ENCODE measurements around the gene TNS4.

TNS4 gene

DNA sequence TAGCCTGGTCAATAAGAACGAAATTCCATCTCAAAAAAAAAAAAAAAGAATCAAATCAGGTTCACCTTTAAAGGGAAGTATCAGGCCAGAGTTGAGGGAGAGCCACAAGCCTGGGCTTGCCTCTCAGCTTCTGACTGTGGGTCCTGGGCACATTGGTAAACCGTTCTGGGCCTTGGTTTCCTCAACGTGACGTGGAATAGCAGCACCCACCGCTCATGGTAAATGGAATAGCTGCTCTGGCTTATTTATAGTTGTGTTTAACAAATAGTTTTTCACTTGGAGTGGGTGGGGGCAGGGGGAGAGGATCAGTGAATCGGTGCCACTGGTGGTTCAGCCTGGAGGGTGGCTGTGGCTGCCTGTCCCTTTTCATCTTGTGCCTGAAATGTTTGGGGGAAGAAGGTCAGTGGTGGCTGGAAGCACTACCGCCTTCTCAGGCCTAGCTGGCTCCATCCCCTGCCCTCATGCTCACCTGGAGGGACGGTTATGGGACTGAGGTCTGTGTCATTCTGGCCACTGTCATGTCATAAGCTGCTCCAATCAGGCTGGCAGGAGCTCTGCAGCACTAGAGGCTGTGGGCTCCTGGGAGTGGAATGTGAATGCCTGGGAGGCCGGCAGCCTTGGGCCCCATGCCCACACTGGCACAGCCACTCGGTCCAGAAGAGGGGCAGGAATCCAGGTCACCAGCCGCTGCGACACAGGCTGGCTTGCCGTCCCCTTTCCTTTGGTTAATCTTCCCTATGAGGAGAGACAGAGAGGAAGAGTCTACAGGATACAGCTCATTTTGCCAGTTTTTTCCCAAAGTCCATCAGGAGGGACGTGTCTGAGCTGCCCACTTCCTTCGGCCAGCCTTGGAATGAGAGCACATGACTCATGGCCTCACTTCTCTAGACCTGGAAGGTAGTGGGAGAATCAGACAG, 36.9 kb upstream of the TNS4 start:
- no peak for TF ChIP-seq FOXP2 (optimal IDR thresholded peaks at IDR 0.05; ENCODE audit: control extremely low read depth, extremely low read length, insufficient read depth)
- TF ChIP-seq POLR2AphosphoS5 (IDR thresholded peaks at IDR 0.05; ENCODE audit: borderline replicate concordance, low read depth, low read length): no peak
- TF ChIP-seq EZH2 (IDR thresholded peaks at IDR 0.05): no peak
- Histone ChIP-seq H3K36me3 (ENCODE audit: insufficient read depth, low read length) (no peaks in the 10 kb centered on the region), H3K4me3 (no peak overlapping the region), H3K9me3 (ENCODE audit: low read depth, low read length) (no peaks in the 10 kb centered on the region), H3K9ac (ENCODE audit: insufficient read length) (peak overlapping the region; percentile 72), H3K27ac (peak overlapping the region; percentile 98)
- DNase-seq (ENCODE audit: low read depth, low spot score): no peak

DNA sequence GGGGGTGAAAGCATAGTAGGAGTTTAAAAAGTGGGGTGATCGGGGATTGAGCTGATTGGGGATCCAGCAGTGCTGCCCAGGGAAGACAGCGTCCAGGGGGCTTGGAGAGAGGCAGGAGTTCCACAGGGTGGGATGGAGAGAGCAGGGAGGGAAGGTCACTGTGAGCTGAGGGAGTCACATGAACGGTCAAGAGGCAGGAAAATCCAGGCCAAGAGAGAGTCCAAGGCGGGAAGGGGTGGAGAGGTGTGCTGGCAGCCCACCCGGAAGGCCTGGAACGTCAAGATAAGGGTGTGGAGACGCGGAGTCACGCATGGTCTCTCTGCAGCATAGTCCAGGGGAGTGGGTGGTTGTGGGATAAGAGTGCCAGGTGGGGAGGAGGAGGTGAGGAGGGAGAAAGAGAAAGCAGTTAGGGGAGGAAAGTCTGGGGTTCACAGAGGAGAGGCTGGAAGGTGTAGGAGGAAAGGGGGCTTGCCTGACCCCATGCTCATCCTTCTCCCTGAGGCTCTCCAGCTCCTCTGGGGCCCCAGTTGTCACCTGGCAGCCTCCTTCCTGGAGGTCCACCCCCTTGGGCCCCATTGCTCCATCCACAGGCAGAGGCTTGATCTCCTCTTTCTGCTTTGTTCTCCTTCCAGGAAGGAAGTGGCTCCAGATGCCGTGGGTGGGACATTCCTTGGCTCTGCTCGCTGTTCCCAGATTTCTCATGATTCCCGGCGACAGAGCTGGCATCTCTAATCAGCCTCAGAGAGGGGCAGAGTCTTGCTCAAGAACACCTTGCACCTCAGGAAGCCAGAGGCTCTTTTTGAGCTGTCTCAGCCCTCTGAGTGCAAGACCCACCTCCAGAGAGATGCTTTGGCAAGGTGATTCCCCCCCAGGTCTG, 35.1 kb upstream of the TNS4 start:
- Histone ChIP-seq H3K27ac (peak overlapping the region; percentile 98), H3K9ac (ENCODE audit: insufficient read length) (no peak overlapping the region), H3K36me3 (ENCODE audit: insufficient read depth, low read length) (no peaks in the 10 kb centered on the region), H3K9me3 (ENCODE audit: low read depth, low read length) (no peaks in the 10 kb centered on the region), H3K4me3 (no peak overlapping the region)
- no peak for DNase-seq (ENCODE audit: low read depth, low spot score)
- TF ChIP-seq POLR2AphosphoS5 (IDR thresholded peaks at IDR 0.05; ENCODE audit: borderline replicate concordance, low read depth, low read length) (no peak), FOXP2 (optimal IDR thresholded peaks at IDR 0.05; ENCODE audit: control extremely low read depth, extremely low read length, insufficient read depth) (no peak), EZH2 (IDR thresholded peaks at IDR 0.05) (no peak)

DNA sequence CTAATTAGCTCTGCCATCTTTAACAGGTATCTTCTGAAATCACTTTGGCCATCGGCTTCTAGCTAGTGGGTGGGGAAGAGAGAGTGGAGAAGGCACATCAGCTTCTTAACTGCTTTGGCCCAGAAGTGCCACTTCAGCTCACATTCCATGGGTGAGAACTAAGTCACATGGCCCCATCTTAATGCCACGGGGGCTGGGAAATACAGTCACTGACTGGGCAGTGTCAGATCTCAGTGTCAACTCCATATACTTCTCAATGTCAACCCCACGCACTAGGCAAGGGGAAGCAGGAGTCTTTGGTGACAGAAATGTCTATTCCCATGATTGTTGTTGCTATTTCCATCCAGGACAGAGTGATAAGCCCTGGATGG, 34.5 kb upstream of the TNS4 start:
- Histone ChIP-seq H3K27ac (peak overlapping the region; percentile 98), H3K4me3 (no peak overlapping the region), H3K36me3 (ENCODE audit: insufficient read depth, low read length) (no peaks in the 10 kb centered on the region), H3K9ac (ENCODE audit: insufficient read length) (no peak overlapping the region), H3K9me3 (ENCODE audit: low read depth, low read length) (no peaks in the 10 kb centered on the region)
- DNase-seq (ENCODE audit: low read depth, low spot score): no peak
- TF ChIP-seq EZH2 (IDR thresholded peaks at IDR 0.05): no peak
- TF ChIP-seq FOXP2 (optimal IDR thresholded peaks at IDR 0.05; ENCODE audit: control extremely low read depth, extremely low read length, insufficient read depth): no peak
- TF ChIP-seq POLR2AphosphoS5 (IDR thresholded peaks at IDR 0.05; ENCODE audit: borderline replicate concordance, low read depth, low read length): no peak

DNA sequence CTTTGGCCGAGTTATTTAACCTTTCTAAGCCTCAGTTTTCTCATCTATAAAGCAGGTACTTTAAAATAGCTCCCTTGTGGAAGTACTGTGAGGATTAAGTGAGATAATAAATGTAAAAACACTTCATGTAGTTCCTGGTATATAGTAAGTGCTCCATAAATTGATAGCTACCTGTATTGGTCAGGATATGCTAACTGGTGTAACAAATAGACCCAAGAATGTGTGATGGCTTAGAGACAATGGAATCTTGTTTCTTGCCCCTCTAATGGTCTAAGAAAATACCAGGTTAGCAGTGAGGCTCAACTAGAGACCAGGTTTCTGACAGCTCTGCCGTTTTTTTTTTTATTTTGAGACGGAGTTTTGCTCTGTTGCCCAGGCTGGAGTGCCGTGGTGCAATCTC, 34.0 kb upstream of the TNS4 start:
- Histone ChIP-seq H3K27ac (peak overlapping the region; percentile 48; the same call in 1 of the 2 replicates), H3K9me3 (ENCODE audit: low read depth, low read length) (no peaks in the 10 kb centered on the region), H3K36me3 (ENCODE audit: insufficient read depth, low read length) (no peaks in the 10 kb centered on the region), H3K9ac (ENCODE audit: insufficient read length) (no peak overlapping the region), H3K4me3 (no peak overlapping the region)
- TF ChIP-seq EZH2 (IDR thresholded peaks at IDR 0.05) (no peak), FOXP2 (optimal IDR thresholded peaks at IDR 0.05; ENCODE audit: control extremely low read depth, extremely low read length, insufficient read depth) (no peak), POLR2AphosphoS5 (IDR thresholded peaks at IDR 0.05; ENCODE audit: borderline replicate concordance, low read depth, low read length) (no peak)
- DNase-seq (ENCODE audit: low read depth, low spot score): no peak

DNA sequence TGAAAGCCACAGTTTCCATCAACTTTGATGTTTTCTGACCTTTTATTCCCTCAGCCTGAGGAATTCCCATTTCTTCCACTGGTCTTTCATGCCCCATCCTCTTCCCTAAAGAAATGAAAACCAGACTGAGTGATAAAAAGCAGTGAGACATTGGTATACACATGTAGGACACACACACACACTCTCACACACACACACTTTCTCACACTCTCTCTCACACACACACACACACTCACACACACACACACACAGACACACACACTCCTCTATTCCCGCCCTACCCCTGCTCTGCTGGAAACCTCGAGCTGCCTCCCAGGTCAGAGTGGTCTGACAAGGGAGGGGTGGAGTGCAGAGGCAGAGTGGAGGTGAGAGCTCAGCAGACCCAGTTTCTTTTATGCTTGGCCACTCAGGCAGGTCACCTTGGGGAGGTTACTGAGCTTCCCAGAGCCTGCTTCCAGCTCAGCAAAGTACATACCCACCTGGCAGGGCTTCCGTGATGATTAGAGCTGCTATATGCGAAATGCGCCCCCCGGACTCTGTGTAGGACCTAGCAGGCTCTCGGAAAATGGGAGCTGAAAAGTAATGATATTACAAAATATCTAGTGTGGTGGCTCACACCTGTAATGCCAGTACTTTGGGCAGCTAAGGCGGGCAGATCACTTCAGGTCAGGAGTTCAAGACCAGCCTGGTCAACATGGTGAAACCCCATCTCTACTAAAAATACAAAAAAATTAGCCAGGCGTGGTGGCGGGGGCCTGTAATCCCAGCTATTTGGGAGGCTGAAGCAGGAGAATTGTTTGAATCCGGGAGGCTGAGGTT, 33.2 kb upstream of the TNS4 start:
- H3K36me3 ChIP-seq (ENCODE audit: insufficient read depth, low read length): no peaks in the 10 kb centered on the region
- no peaks in the 10 kb centered on the region for H3K9me3 ChIP-seq (ENCODE audit: low read depth, low read length)
- no peak overlapping the region for H3K4me3 ChIP-seq
- no peak for TF ChIP-seq POLR2AphosphoS5 (IDR thresholded peaks at IDR 0.05; ENCODE audit: borderline replicate concordance, low read depth, low read length)
- TF ChIP-seq EZH2 (IDR thresholded peaks at IDR 0.05): no peak
- no peak for TF ChIP-seq FOXP2 (optimal IDR thresholded peaks at IDR 0.05; ENCODE audit: control extremely low read depth, extremely low read length, insufficient read depth)
- H3K27ac ChIP-seq: peak overlapping the region; percentile 69
- no peak overlapping the region for H3K9ac ChIP-seq (ENCODE audit: insufficient read length)
- no peak for DNase-seq (ENCODE audit: low read depth, low spot score)

DNA sequence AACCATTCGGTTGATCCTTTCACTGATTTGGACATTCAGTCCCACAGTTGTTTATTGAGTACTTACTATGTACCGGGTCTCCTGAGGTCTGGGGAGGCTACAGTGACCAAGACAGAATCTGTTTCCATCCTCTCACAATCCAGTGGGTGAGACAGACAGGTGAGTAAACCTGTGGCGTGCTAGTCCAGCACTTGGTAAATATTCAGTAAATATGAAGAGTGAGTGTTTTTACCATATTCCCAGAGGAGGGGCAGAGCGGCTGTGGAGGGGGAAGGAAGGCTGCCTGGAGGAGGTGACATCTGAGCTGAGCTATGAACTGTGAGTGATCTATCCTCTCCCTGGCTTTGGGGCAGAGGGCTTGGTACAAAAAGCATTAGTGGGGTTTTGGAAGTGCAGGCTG, 32.5 kb upstream of the TNS4 start:
- DNase-seq (ENCODE audit: low read depth, low spot score): no peak
- Histone ChIP-seq H3K27ac (peak overlapping the region; percentile 69), H3K4me3 (no peak overlapping the region; the same call in 1 of the 2 replicates), H3K36me3 (ENCODE audit: insufficient read depth, low read length) (no peaks in the 10 kb centered on the region), H3K9me3 (ENCODE audit: low read depth, low read length) (no peaks in the 10 kb centered on the region), H3K9ac (ENCODE audit: insufficient read length) (peak overlapping the region; percentile 38)
- no peak for TF ChIP-seq POLR2AphosphoS5 (IDR thresholded peaks at IDR 0.05; ENCODE audit: borderline replicate concordance, low read depth, low read length)
- no peak for TF ChIP-seq EZH2 (IDR thresholded peaks at IDR 0.05)
- no peak for TF ChIP-seq FOXP2 (optimal IDR thresholded peaks at IDR 0.05; ENCODE audit: control extremely low read depth, extremely low read length, insufficient read depth)

DNA sequence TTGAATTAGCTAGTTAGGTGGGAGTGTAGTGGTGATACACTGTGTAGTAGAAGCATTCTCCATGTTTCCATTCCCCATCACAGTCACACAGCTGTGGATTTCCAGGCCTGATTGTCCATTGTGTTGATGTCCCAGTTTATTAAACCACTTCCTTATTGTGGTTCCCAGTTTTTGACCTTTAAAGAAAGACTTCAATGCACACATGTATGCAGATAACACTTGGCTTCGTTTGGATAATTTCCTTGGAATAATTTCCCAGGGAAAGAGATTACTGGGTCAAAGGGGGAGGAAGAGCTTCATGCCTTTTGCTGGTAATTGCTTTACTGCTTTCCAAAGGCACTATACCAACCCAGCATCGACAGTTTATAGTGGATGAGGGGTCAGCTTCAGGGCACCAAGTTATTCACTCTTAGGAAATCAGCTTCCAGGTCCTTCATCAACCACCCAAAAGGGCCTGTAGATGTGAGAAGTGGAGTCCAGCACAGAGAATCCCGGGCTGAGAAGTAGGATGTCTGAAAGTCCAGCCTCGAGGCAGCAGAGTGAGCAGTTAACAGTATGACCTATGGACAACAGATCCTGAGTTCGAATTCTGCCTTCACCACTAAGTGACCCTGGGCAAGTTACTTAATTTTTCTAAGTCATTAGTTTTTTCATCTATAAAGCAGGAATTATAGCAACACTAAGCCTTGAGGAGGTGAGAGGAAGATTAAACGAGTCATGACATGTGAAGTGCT, 31.3 kb upstream of the TNS4 start:
- no peak for DNase-seq (ENCODE audit: low read depth, low spot score)
- Histone ChIP-seq H3K4me3 (no peak overlapping the region), H3K36me3 (ENCODE audit: insufficient read depth, low read length) (no peaks in the 10 kb centered on the region), H3K9ac (ENCODE audit: insufficient read length) (no peak overlapping the region), H3K27ac (no peak overlapping the region), H3K9me3 (ENCODE audit: low read depth, low read length) (no peaks in the 10 kb centered on the region)
- TF ChIP-seq FOXP2 (optimal IDR thresholded peaks at IDR 0.05; ENCODE audit: control extremely low read depth, extremely low read length, insufficient read depth) (no peak), POLR2AphosphoS5 (IDR thresholded peaks at IDR 0.05; ENCODE audit: borderline replicate concordance, low read depth, low read length) (no peak), EZH2 (IDR thresholded peaks at IDR 0.05) (no peak)

All from SK-N-MC (cell line).